ENCODE data around the gene PUS3. TPM values are rescaled to one million over a fixed set of nuclear protein-coding genes. Genes with fewer than 3 reads are reported as not detected.

PUS3 gene
- polyA plus RNA-seq, 1 donor from 2014 or later: 15.5 TPM

GRCh38 chr11:125931668-125932067 is 28.7 kb upstream of the PUS3 start:
- H3K9ac ChIP-seq (ENCODE audit: low read length): no peak overlapping the region
- TF ChIP-seq MXI1 (conservative IDR thresholded peaks at IDR 0.05; ENCODE audit: poor library complexity, severe bottlenecking) (no peak), SMC3 (conservative IDR thresholded peaks at IDR 0.05; ENCODE audit: poor library complexity) (no peak), EZH2 (IDR thresholded peaks at IDR 0.05; ENCODE audit: borderline replicate concordance, insufficient read depth, low read length, poor library complexity, severe bottlenecking) (no peak), RAD21 (conservative IDR thresholded peaks at IDR 0.05) (no peak), TAF1 (IDR thresholded peaks at IDR 0.05; ENCODE audit: low read depth) (no peak), CTCF (IDR thresholded peaks at IDR 0.05; ENCODE audit: poor library complexity, severe bottlenecking) (no peak), POLR2AphosphoS5 (IDR thresholded peaks at IDR 0.05) (no peak), REST (IDR thresholded peaks at IDR 0.05; ENCODE audit: borderline replicate concordance) (no peak), EP300 (conservative IDR thresholded peaks at IDR 0.05; ENCODE audit: poor library complexity, severe bottlenecking) (no peak)
- no peaks in the 10 kb centered on the region for H3K27me3 ChIP-seq (ENCODE audit: insufficient read depth, low read depth, low read length)
- H2AFZ ChIP-seq (ENCODE audit: low read depth, low read length): no peak overlapping the region
- H3K9me2 ChIP-seq (ENCODE audit: insufficient read depth, low read length): no peaks in the 10 kb centered on the region
- H4K20me1 ChIP-seq (ENCODE audit: insufficient read depth): no peaks in the 10 kb centered on the region
- no peak overlapping the region for H3K4me2 ChIP-seq (ENCODE audit: low read length)
- no peaks in the 10 kb centered on the region for H3F3A ChIP-seq (ENCODE audit: insufficient read depth, low read length, poor library complexity, severe bottlenecking)
- H3K4me3 ChIP-seq (ENCODE audit: low read length): no peak overlapping the region
- no peaks in the 10 kb centered on the region for H3K9me3 ChIP-seq (ENCODE audit: low read length)
- H3K79me2 ChIP-seq (replicated peaks; ENCODE audit: insufficient read depth, low read length): no peaks in the 10 kb centered on the region
- H3K27ac ChIP-seq (ENCODE audit: low read length): no peak overlapping the region
- H3K36me3 ChIP-seq (ENCODE audit: insufficient read depth, low read length): no peaks in the 10 kb centered on the region

GRCh38 chr11:125931116-125931515 is 28.1 kb upstream of the PUS3 start:
- Histone ChIP-seq H3F3A (ENCODE audit: insufficient read depth, low read length, poor library complexity, severe bottlenecking) (no peaks in the 10 kb centered on the region), H3K9me2 (ENCODE audit: insufficient read depth, low read length) (no peaks in the 10 kb centered on the region), H3K27ac (ENCODE audit: low read length) (no peak overlapping the region), H4K20me1 (ENCODE audit: insufficient read depth) (no peaks in the 10 kb centered on the region), H3K9ac (ENCODE audit: low read length) (no peak overlapping the region), H2AFZ (ENCODE audit: low read depth, low read length) (no peak overlapping the region), H3K9me3 (ENCODE audit: low read length) (no peaks in the 10 kb centered on the region), H3K36me3 (ENCODE audit: insufficient read depth, low read length) (no peaks in the 10 kb centered on the region), H3K4me3 (ENCODE audit: low read length) (no peak overlapping the region), H3K4me2 (ENCODE audit: low read length) (no peak overlapping the region), H3K79me2 (replicated peaks; ENCODE audit: insufficient read depth, low read length) (no peaks in the 10 kb centered on the region), H3K27me3 (ENCODE audit: insufficient read depth, low read depth, low read length) (no peaks in the 10 kb centered on the region)
- TF ChIP-seq SMC3 (conservative IDR thresholded peaks at IDR 0.05; ENCODE audit: poor library complexity): no peak
- no peak for TF ChIP-seq EP300 (conservative IDR thresholded peaks at IDR 0.05; ENCODE audit: poor library complexity, severe bottlenecking)
- TF ChIP-seq TAF1 (IDR thresholded peaks at IDR 0.05; ENCODE audit: low read depth): no peak
- TF ChIP-seq EZH2 (IDR thresholded peaks at IDR 0.05; ENCODE audit: borderline replicate concordance, insufficient read depth, low read length, poor library complexity, severe bottlenecking): no peak
- TF ChIP-seq POLR2AphosphoS5 (IDR thresholded peaks at IDR 0.05): no peak
- no peak for TF ChIP-seq MXI1 (conservative IDR thresholded peaks at IDR 0.05; ENCODE audit: poor library complexity, severe bottlenecking)
- no peak for TF ChIP-seq REST (IDR thresholded peaks at IDR 0.05; ENCODE audit: borderline replicate concordance)
- TF ChIP-seq RAD21 (conservative IDR thresholded peaks at IDR 0.05): no peak

Data from neural cell (in vitro differentiated cells).